GM18502 (cell line): ENCODE data around the gene OLFML3.
A peak's percentile ranks its signal among the peaks of the same experiment; 100 is the strongest.

Experiments used
- ATAC-seq: cut with Tn5 transposase; IDR thresholded peaks from one replicate; pipeline ENCODE4 v1.9.1; 2021; ENCODE audit warnings: mild to moderate bottlenecking; ENCODE audit not compliant: unreplicated experiment, poor library complexity

The OLFML3 gene, protein sequence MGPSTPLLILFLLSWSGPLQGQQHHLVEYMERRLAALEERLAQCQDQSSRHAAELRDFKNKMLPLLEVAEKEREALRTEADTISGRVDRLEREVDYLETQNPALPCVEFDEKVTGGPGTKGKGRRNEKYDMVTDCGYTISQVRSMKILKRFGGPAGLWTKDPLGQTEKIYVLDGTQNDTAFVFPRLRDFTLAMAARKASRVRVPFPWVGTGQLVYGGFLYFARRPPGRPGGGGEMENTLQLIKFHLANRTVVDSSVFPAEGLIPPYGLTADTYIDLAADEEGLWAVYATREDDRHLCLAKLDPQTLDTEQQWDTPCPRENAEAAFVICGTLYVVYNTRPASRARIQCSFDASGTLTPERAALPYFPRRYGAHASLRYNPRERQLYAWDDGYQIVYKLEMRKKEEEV

GRCh38 chr1:113978863-113979702 is at the start of gene OLFML3:
OLFML3 (plus strand) TSS chr1:113979474; CDS start chr1:113979517, 43 bp downstream.
- no peak for ATAC-seq

DNA sequence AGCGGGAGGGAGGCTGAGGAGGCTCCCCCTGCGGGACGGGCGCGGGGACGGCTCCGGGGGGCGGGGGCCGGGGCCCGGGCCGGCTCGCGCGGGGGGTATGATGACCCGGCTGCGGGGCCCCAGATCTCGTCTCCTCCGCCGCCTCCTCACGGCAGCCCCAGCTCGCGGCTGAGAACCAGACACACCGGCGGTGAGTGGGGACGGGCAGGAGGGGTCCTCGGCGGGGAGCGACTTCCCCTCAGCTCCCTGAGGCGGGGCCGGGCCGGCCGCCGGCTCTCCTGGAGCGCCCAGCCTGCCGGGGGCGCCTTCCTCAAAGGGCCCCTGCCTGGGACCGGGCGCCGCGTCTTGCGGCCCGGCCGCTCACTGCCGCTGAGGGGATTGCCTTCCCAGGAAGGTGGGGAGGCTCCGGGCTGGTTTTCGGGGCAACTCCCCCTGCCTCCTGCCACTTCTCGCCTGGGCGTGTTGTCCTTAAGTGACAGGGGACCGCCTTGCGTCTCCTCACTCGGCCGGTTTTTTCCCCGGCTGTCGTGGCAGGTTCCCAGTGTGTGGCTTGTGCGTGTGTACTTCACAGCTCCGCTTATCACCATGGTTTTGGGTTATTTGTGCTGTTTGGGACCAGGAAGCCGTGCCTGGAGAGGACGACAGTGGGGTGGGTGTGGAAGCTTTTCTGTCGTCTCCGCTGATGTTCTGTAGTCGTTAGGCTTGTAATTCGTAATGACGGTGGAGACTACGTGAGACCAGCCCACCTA is 49.4 kb upstream of the OLFML3 start:
- peak; percentile 36 for ATAC-seq

- peak; percentile 36 for ATAC-seq
These were observed 48.6 kb upstream of the OLFML3 start for GRCh38 chr1:113930499-113931161.

GRCh38 chr1:113931451-113931851 is 47.8 kb upstream of the OLFML3 start:
- ATAC-seq = no peak

DNA sequence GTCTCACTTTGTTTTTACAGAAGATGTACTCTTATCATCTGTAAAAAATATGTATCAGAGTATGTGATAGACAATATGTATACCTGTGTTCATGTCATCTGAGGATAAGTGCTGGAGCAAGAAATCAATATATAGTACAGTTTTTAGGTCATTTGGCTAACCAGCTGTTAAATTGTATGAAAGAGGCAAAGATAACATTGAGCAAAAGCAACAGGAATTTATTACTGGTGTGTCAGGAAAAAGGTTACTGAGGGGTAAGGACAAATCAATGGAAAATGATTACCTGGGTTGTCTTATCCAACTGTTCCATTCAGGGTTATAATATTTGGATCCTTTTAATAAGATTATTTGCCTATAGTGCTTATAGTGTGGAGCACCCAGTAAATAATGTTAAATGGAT is 45.3 kb upstream of the OLFML3 start:
- no peak for ATAC-seq

- no peak for ATAC-seq
These were observed 44.7 kb upstream of the OLFML3 start for GRCh38 chr1:113934511-113935055.

GRCh38 chr1:113935176-113935575 is 44.1 kb upstream of the OLFML3 start:
- ATAC-seq = no peak

- no peak for ATAC-seq
These were observed 43.3 kb upstream of the OLFML3 start for GRCh38 chr1:113935970-113936369.

GRCh38 chr1:113937146-113937545 is 42.1 kb upstream of the OLFML3 start:
- no peak for ATAC-seq

GRCh38 chr1:113938192-113938591 is 41.1 kb upstream of the OLFML3 start:
- no peak for ATAC-seq

- peak; percentile 80 for ATAC-seq
These were observed 38.7 kb upstream of the OLFML3 start for GRCh38 chr1:113940365-113941244.

- ATAC-seq = no peak
These were observed 38.1 kb upstream of the OLFML3 start for GRCh38 chr1:113941245-113941559.

DNA sequence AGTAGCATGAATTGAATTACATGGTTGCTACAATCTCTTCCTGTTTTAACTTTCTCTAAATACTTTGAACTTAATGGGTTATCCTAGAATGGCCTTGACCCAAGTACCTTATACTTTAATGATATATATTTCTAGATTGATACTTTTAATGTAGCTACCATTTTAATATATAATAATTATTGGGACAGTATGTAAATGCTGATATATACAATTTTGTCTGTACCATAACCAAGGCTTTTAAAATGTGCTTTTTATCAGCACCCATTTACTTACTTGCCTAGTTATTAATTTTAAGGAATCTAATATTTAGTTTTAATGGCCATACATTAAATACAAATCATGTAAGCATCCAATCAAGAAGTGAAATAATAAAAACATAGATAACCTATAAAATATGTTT is 36.7 kb upstream of the OLFML3 start:
- ATAC-seq = no peak

GRCh38 chr1:113943028-113943811 is 36.1 kb upstream of the OLFML3 start:
- ATAC-seq = no peak

GRCh38 chr1:113945329-113945728 is 33.9 kb upstream of the OLFML3 start:
- ATAC-seq = no peak

GRCh38 chr1:113946112-113946511 is 33.2 kb upstream of the OLFML3 start:
- no peak for ATAC-seq

DNA sequence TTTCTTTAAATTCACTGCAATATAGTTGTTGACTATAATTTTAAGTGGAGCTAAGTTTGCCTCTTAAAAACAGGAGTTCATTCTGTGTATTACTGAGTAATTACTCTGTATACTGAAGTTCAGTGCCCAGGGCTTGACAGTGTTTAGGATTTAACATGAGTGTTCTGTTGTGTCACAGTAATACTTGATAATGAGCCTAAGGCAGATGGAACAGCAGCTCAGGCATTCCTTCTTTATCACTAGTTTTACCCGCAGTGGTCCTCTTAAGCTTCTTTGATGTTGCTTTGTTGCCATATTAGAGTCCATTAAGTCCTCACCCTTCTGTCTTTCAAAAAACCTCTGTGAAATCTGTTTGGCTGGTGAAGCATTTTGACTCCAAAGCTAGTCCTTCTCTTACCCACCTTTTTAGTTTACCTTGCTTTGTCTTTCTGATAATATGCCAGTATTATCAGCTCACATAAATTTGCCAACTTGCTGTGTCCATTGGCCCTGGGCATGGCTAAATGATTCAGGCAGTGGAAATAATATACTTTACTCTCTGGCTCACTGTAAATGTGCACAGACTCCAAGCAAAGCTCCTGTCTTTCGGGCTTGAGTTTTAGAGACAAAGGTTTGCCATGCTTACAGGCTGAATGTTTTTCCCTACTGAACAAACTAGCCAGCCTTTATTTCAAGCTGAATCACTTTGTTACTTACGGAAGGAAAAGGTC is 32.4 kb upstream of the OLFML3 start:
- no peak for ATAC-seq
